Measurements from ENCODE around the gene KCNMA1.

- TF ChIP-seq, protein P1, sequence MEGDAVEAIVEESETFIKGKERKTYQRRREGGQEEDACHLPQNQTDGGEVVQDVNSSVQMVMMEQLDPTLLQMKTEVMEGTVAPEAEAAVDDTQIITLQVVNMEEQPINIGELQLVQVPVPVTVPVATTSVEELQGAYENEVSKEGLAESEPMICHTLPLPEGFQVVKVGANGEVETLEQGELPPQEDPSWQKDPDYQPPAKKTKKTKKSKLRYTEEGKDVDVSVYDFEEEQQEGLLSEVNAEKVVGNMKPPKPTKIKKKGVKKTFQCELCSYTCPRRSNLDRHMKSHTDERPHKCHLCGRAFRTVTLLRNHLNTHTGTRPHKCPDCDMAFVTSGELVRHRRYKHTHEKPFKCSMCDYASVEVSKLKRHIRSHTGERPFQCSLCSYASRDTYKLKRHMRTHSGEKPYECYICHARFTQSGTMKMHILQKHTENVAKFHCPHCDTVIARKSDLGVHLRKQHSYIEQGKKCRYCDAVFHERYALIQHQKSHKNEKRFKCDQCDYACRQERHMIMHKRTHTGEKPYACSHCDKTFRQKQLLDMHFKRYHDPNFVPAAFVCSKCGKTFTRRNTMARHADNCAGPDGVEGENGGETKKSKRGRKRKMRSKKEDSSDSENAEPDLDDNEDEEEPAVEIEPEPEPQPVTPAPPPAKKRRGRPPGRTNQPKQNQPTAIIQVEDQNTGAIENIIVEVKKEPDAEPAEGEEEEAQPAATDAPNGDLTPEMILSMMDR (IDR thresholded peaks at IDR 0.05): no peak
- TF ChIP-seq POLR2A (IDR thresholded peaks at IDR 0.05) (no peak), EP300 (IDR thresholded peaks at IDR 0.05) (no peak)
Measured at GRCh38 chr10:76880931-76881330, 756.7 kb downstream of the KCNMA1 start.
